Brain microvascular endothelial cell (primary cell): ENCODE data around the gene SLC6A20.
A peak's percentile ranks its signal among the peaks of the same experiment; 100 is the strongest.

ENCODE experiments used
- DNase-seq: peaks from one replicate; pipeline ENCODE4 v3.0.0-alpha.2; 2020
- H3K27ac ChIP-seq: fragments of 250-450 bp; sonication (Bioruptor Pico); 2 replicates; pipeline ENCODE4 v1.5.1; 2020; ENCODE audit warnings: mild to moderate bottlenecking, moderate library complexity
- H3K27me3 ChIP-seq: fragments of 250-450 bp; sonication (Bioruptor Pico); replicated peaks from 2 replicates; pipeline ENCODE4 v1.5.1; 2020; ENCODE audit warnings: mild to moderate bottlenecking
- H3K36me3 ChIP-seq: fragments of 250-450 bp; sonication (Bioruptor Pico); replicated peaks from 2 replicates; pipeline ENCODE4 v1.5.1; 2020; ENCODE audit warnings: mild to moderate bottlenecking
- H3K4me3 ChIP-seq: 2 replicates; pipeline ENCODE4 v1.5.1; 2011; ENCODE audit warnings: low read depth, mild to moderate bottlenecking, control low read depth, low read length, moderate library complexity
- in situ Hi-C: cut with HindIII; loops from 2 replicates; pipeline ENCODE4 v1.10.0; 2017; ENCODE audit warnings: low sequenced_read_pairs, low pct_ligation_motif_present
- TF ChIP-seq, protein P1 (sequence below): IDR thresholded peaks from 2 replicates; pipeline ENCODE4 v1.5.1; 2011; ENCODE audit warnings: low read depth, mild to moderate bottlenecking, moderate library complexity, low read length, control low read depth, inconsistent platforms; ENCODE audit errors: missing control alignments

Gene SLC6A20

GRCh38 chr3:45819543-45819942 lies 23.2 kb upstream of the SLC6A20 start:
- in situ Hi-C loops, result no loop called here
- Histone ChIP-seq H3K36me3 (peaks cover 2% of the 10 kb centered on the region), H3K27me3 (no peaks in the 10 kb centered on the region), H3K27ac (no peak overlapping the region), H3K4me3 (no peak overlapping the region)
- DNase-seq, result no peak
- TF ChIP-seq, protein P1, sequence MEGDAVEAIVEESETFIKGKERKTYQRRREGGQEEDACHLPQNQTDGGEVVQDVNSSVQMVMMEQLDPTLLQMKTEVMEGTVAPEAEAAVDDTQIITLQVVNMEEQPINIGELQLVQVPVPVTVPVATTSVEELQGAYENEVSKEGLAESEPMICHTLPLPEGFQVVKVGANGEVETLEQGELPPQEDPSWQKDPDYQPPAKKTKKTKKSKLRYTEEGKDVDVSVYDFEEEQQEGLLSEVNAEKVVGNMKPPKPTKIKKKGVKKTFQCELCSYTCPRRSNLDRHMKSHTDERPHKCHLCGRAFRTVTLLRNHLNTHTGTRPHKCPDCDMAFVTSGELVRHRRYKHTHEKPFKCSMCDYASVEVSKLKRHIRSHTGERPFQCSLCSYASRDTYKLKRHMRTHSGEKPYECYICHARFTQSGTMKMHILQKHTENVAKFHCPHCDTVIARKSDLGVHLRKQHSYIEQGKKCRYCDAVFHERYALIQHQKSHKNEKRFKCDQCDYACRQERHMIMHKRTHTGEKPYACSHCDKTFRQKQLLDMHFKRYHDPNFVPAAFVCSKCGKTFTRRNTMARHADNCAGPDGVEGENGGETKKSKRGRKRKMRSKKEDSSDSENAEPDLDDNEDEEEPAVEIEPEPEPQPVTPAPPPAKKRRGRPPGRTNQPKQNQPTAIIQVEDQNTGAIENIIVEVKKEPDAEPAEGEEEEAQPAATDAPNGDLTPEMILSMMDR, result no peak

GRCh38 chr3:45817831-45818522 lies 21.6 kb upstream of the SLC6A20 start:
- Histone ChIP-seq H3K27ac (peak overlapping the region; percentile 20), H3K4me3 (no peak overlapping the region), H3K27me3 (no peaks in the 10 kb centered on the region), H3K36me3 (no peaks in the 10 kb centered on the region)
- in situ Hi-C loops, result no loop called here
- TF ChIP-seq, protein P1, result no peak
- peak; percentile 86 for DNase-seq

- Histone ChIP-seq H3K4me3 (no peak overlapping the region), H3K27ac (no peak overlapping the region), H3K36me3 (no peaks in the 10 kb centered on the region), H3K27me3 (no peaks in the 10 kb centered on the region)
- TF ChIP-seq, protein P1, result no peak
- in situ Hi-C loops, result no loop called here
- no peak for DNase-seq
Observed at GRCh38 chr3:45816544-45816943, 20.2 kb upstream of the SLC6A20 start.

DNA sequence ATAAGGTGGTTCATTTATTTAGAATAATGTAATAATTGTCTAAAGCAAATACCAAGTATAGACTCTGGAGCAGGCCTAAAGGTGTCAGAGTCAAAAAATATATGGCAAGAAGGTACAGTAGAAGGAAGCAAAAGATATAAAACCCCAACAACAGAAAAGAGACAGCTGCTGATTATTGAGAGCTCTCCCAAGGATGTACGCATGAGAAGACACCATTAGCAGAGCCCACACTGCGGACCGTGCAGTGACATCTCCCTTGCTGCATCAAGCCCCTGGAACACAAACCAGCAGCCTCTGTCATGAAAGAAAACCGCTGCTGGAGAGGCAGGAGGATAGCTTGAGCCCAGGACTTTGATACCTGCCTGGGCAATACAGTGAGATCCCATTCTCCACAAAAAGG lies 18.0 kb upstream of the SLC6A20 start:
- TF ChIP-seq, protein P1, result no peak
- no peaks in the 10 kb centered on the region for H3K27me3 ChIP-seq
- H3K27ac ChIP-seq, result no peak overlapping the region
- in situ Hi-C loops, result no loop called here
- H3K4me3 ChIP-seq, result no peak overlapping the region
- H3K36me3 ChIP-seq, result no peaks in the 10 kb centered on the region
- no peak for DNase-seq

- TF ChIP-seq, protein P1, result no peak
- H3K4me3 ChIP-seq, result no peak overlapping the region
- no peaks in the 10 kb centered on the region for H3K27me3 ChIP-seq
- no peaks in the 10 kb centered on the region for H3K36me3 ChIP-seq
- in situ Hi-C loops, result no loop called here
- DNase-seq, result no peak
- H3K27ac ChIP-seq, result no peak overlapping the region
Observed at GRCh38 chr3:45807681-45808540, 11.6 kb upstream of the SLC6A20 start.
